ENCODE data around the gene SORBS2.

DNA sequence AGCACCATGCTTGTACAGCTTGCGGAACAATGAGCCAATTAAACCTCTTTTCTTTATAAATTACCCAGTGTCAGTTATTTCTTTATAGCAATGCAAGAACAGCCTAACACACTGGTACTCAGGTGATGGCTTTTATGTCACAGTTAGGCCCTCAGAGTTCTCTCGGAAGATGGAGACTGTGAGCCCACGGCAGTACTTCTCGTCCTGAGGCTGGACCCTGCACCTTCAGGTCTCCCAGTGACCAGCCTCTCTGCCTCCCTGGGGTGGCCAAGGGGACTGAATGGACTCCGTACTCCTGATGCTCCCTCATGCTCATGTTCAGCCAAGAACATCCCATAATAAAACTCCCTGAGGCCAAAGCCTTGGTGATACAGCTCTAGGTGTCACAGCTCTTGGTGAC is 251.7 kb downstream of the SORBS2 start:
- TF ChIP-seq EZH2phosphoT487 (IDR thresholded peaks at IDR 0.05; ENCODE audit: insufficient read depth, low read depth), result no peak
- no peak for TF ChIP-seq EZH2 (IDR thresholded peaks at IDR 0.05; ENCODE audit: insufficient read depth, poor library complexity, severe bottlenecking)

All from GM23248 (cell line).